ENCODE results near the gene PROSER2.

Gene PROSER2

DNA sequence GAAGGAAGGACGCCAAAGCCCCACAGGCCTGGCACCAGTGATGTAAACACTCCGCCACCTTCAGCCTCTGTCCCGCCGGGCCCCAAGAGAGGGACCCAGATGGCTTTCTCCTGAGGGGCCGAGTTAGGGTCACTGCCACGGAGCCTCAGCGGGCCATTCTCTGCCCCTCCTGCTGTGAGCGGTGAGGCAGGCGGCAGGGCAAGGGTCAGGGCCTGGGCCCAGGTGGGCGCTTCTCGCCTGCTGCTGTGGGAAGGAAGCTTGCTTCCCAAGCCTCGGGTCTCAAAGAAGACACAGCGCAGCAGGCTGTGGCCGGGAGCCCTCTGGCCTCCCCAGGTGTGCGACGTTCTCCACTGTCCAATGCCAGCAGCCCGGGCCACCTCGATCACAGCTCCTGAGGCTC is 84.8 kb downstream of the PROSER2 start:
- Histone ChIP-seq H3K9me3 (ENCODE audit: control insufficient read depth, insufficient read depth, low read length) (no peaks in the 10 kb centered on the region), H3K27ac (ENCODE audit: low read depth, low read length) (no peak overlapping the region), H3K79me2 (ENCODE audit: control insufficient read depth, low read length) (no peaks in the 10 kb centered on the region), H4K20me1 (ENCODE audit: control insufficient read depth, insufficient read depth, low read depth, low read length) (no peaks in the 10 kb centered on the region), H3K4me1 (ENCODE audit: control insufficient read depth, low read length) (no peaks in the 10 kb centered on the region), H3K4me3 (ENCODE audit: low read length) (no peak overlapping the region), H3K36me3 (ENCODE audit: control insufficient read depth, low read length) (no peaks in the 10 kb centered on the region), H3K4me2 (ENCODE audit: low read length) (no peak overlapping the region), H3K27me3 (ENCODE audit: control insufficient read depth, low read length) (no peaks in the 10 kb centered on the region), H3K9me2 (replicated peaks; ENCODE audit: control insufficient read depth, low read length) (no peaks in the 10 kb centered on the region), H3F3A (ENCODE audit: control insufficient read depth, insufficient read depth) (no peaks in the 10 kb centered on the region)
- TF ChIP-seq, protein P1, sequence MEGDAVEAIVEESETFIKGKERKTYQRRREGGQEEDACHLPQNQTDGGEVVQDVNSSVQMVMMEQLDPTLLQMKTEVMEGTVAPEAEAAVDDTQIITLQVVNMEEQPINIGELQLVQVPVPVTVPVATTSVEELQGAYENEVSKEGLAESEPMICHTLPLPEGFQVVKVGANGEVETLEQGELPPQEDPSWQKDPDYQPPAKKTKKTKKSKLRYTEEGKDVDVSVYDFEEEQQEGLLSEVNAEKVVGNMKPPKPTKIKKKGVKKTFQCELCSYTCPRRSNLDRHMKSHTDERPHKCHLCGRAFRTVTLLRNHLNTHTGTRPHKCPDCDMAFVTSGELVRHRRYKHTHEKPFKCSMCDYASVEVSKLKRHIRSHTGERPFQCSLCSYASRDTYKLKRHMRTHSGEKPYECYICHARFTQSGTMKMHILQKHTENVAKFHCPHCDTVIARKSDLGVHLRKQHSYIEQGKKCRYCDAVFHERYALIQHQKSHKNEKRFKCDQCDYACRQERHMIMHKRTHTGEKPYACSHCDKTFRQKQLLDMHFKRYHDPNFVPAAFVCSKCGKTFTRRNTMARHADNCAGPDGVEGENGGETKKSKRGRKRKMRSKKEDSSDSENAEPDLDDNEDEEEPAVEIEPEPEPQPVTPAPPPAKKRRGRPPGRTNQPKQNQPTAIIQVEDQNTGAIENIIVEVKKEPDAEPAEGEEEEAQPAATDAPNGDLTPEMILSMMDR (IDR thresholded peaks at IDR 0.05; ENCODE audit: low read depth, low read length, poor library complexity, severe bottlenecking) = no peak
- no peak for TF ChIP-seq EZH2phosphoT487 (IDR thresholded peaks at IDR 0.05; ENCODE audit: borderline replicate concordance, low read length)

DNA sequence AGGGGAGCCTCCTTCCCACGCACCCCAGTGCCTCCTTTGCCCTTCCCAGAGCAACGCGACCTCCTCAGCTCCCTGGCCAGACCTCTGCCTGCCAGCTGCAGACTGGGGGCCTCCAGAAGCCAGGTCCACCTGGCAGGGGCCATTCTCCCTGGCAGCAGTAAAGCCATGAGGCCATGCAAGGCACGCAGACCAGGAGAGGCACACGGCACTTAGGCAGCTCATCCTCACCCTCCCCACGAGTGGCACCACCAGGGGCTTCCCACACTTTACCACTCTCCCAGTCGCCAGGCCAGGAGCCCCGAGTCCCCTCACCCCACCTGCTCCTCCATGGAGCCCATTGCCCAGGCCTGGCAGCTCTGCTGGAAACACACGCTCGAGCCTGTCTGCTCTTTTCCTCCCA is 85.4 kb downstream of the PROSER2 start:
- Histone ChIP-seq H3F3A (ENCODE audit: control insufficient read depth, insufficient read depth) (no peaks in the 10 kb centered on the region), H3K79me2 (ENCODE audit: control insufficient read depth, low read length) (no peaks in the 10 kb centered on the region), H3K4me3 (ENCODE audit: low read length) (no peak overlapping the region), H3K27ac (ENCODE audit: low read depth, low read length) (no peak overlapping the region), H3K9me3 (ENCODE audit: control insufficient read depth, insufficient read depth, low read length) (no peaks in the 10 kb centered on the region), H3K9me2 (replicated peaks; ENCODE audit: control insufficient read depth, low read length) (no peaks in the 10 kb centered on the region), H3K4me1 (ENCODE audit: control insufficient read depth, low read length) (no peaks in the 10 kb centered on the region), H3K36me3 (ENCODE audit: control insufficient read depth, low read length) (no peaks in the 10 kb centered on the region), H3K4me2 (ENCODE audit: low read length) (no peak overlapping the region), H4K20me1 (ENCODE audit: control insufficient read depth, insufficient read depth, low read depth, low read length) (no peaks in the 10 kb centered on the region), H3K27me3 (ENCODE audit: control insufficient read depth, low read length) (no peaks in the 10 kb centered on the region)
- no peak for TF ChIP-seq EZH2phosphoT487 (IDR thresholded peaks at IDR 0.05; ENCODE audit: borderline replicate concordance, low read length)
- TF ChIP-seq, protein P1 (IDR thresholded peaks at IDR 0.05; ENCODE audit: low read depth, low read length, poor library complexity, severe bottlenecking) = no peak

DNA sequence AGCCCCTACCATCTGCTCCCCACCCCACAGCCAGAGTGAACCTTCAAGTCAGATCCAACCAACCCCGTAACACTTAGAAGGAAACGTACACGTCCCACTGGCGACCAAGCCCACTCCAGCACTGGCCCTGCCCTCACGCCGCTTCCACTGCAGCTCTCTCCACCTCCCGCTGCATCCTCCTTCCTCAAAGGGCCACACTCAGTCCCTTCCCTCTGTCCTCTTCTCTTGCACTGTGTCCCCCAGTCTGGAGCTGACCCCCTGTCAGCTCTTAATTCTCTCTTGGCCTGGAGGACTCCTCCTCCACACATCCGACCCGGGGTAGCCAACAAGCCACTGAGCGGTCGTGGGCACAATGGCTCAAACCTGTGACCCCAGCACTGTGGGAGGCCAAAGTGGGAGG is 85.8 kb downstream of the PROSER2 start:
- no peak overlapping the region for H3K27ac ChIP-seq (ENCODE audit: low read depth, low read length)
- TF ChIP-seq, protein P1 (IDR thresholded peaks at IDR 0.05; ENCODE audit: low read depth, low read length, poor library complexity, severe bottlenecking) = no peak
- TF ChIP-seq EZH2phosphoT487 (IDR thresholded peaks at IDR 0.05; ENCODE audit: borderline replicate concordance, low read length) = no peak
- H3K36me3 ChIP-seq (ENCODE audit: control insufficient read depth, low read length) = no peaks in the 10 kb centered on the region
- H3K4me2 ChIP-seq (ENCODE audit: low read length) = no peak overlapping the region
- H3K9me3 ChIP-seq (ENCODE audit: control insufficient read depth, insufficient read depth, low read length) = no peaks in the 10 kb centered on the region
- no peaks in the 10 kb centered on the region for H3K27me3 ChIP-seq (ENCODE audit: control insufficient read depth, low read length)
- no peaks in the 10 kb centered on the region for H3K79me2 ChIP-seq (ENCODE audit: control insufficient read depth, low read length)
- H3K9me2 ChIP-seq (replicated peaks; ENCODE audit: control insufficient read depth, low read length) = no peaks in the 10 kb centered on the region
- no peak overlapping the region for H3K4me3 ChIP-seq (ENCODE audit: low read length)
- no peaks in the 10 kb centered on the region for H4K20me1 ChIP-seq (ENCODE audit: control insufficient read depth, insufficient read depth, low read depth, low read length)
- H3K4me1 ChIP-seq (ENCODE audit: control insufficient read depth, low read length) = no peaks in the 10 kb centered on the region
- H3F3A ChIP-seq (ENCODE audit: control insufficient read depth, insufficient read depth) = no peaks in the 10 kb centered on the region

DNA sequence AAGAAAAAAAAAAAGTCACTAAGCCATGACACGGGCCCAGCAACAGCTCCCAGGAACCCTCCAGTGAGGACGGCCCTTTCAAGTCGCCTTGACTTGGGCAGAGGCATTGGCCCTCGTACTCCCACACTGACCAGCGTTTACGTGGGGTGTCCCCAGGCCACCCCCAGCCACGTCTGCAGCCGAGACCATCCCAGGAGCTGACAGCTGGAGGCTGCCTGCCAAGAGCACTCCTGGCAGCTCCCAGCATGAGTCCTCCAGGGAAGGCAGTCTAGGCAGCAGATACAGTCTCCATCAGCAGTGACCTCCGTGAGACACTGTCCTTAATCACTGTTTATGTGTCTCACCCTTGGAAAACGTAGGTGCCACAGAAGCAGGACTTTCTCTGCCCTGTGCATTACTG is 86.5 kb downstream of the PROSER2 start:
- H3K4me2 ChIP-seq (ENCODE audit: low read length) = no peak overlapping the region
- no peaks in the 10 kb centered on the region for H3K9me2 ChIP-seq (replicated peaks; ENCODE audit: control insufficient read depth, low read length)
- no peaks in the 10 kb centered on the region for H3K36me3 ChIP-seq (ENCODE audit: control insufficient read depth, low read length)
- TF ChIP-seq, protein P1 (IDR thresholded peaks at IDR 0.05; ENCODE audit: low read depth, low read length, poor library complexity, severe bottlenecking) = no peak
- no peak for TF ChIP-seq EZH2phosphoT487 (IDR thresholded peaks at IDR 0.05; ENCODE audit: borderline replicate concordance, low read length)
- H3K27me3 ChIP-seq (ENCODE audit: control insufficient read depth, low read length) = no peaks in the 10 kb centered on the region
- no peak overlapping the region for H3K27ac ChIP-seq (ENCODE audit: low read depth, low read length)
- H3F3A ChIP-seq (ENCODE audit: control insufficient read depth, insufficient read depth) = no peaks in the 10 kb centered on the region
- no peaks in the 10 kb centered on the region for H3K4me1 ChIP-seq (ENCODE audit: control insufficient read depth, low read length)
- H4K20me1 ChIP-seq (ENCODE audit: control insufficient read depth, insufficient read depth, low read depth, low read length) = no peaks in the 10 kb centered on the region
- H3K79me2 ChIP-seq (ENCODE audit: control insufficient read depth, low read length) = no peaks in the 10 kb centered on the region
- H3K4me3 ChIP-seq (ENCODE audit: low read length) = no peak overlapping the region
- H3K9me3 ChIP-seq (ENCODE audit: control insufficient read depth, insufficient read depth, low read length) = no peaks in the 10 kb centered on the region
